H9 (cell line): Measurements from ENCODE around the gene OS9. TPM values are rescaled to one million over a fixed set of nuclear protein-coding genes. Genes with fewer than 3 reads are reported as not detected.

Experiments used
- DNase-seq: peaks from one replicate; pipeline ENCODE4 v3.0.0-alpha.2; 2017
- H2AFZ ChIP-seq: one replicate; pipeline ENCODE4 v1.6.1; 2013; ENCODE audit warnings: mild to moderate bottlenecking, low read length, control low read depth, moderate library complexity
- H2AK5ac ChIP-seq: 2 replicates; pipeline ENCODE4 v1.6.1; 2013; ENCODE audit warnings: low read length, control low read depth, mixed read lengths; ENCODE audit not compliant: insufficient read length
- H2BK120ac ChIP-seq: one replicate; pipeline ENCODE4 v1.6.1; 2013; ENCODE audit warnings: low read depth, mild to moderate bottlenecking, low read length, control low read depth, inconsistent platforms; ENCODE audit not compliant: poor library complexity, severe bottlenecking
- H2BK12ac ChIP-seq: 2 replicates; pipeline ENCODE4 v1.6.1; 2013; ENCODE audit warnings: low read length, control low read depth, mixed read lengths, low read depth; ENCODE audit not compliant: insufficient read length
- H2BK15ac ChIP-seq: 2 replicates; pipeline ENCODE4 v1.6.1; 2013; ENCODE audit warnings: low read depth, low read length, control low read depth
- H2BK20ac ChIP-seq: one replicate; pipeline ENCODE4 v1.6.1; 2013; ENCODE audit warnings: low read depth, mild to moderate bottlenecking, low read length, control low read depth, inconsistent platforms; ENCODE audit not compliant: poor library complexity, severe bottlenecking
- H2BK5ac ChIP-seq: 2 replicates; pipeline ENCODE4 v1.6.1; 2013; ENCODE audit warnings: low read length, control low read depth, mixed read lengths; ENCODE audit not compliant: insufficient read length
- H3K14ac ChIP-seq: 2 replicates; pipeline ENCODE4 v1.6.1; 2013; ENCODE audit warnings: low read length, control low read depth; ENCODE audit not compliant: insufficient read depth
- H3K18ac ChIP-seq: 2 replicates; pipeline ENCODE4 v1.6.1; 2013; ENCODE audit warnings: low read depth, mild to moderate bottlenecking, mixed read lengths, low read length, control low read depth; ENCODE audit not compliant: insufficient read length
- H3K23ac ChIP-seq: 2 replicates; pipeline ENCODE4 v1.6.1; 2013; ENCODE audit warnings: low read length, control low read depth, mixed read lengths, low read depth; ENCODE audit not compliant: insufficient read length
- H3K23me2 ChIP-seq: 2 replicates; pipeline ENCODE4 v1.6.1; 2013; ENCODE audit warnings: low read depth, mild to moderate bottlenecking, mixed read lengths, low read length, control low read depth; ENCODE audit not compliant: insufficient read length, poor library complexity, severe bottlenecking
- H3K27ac ChIP-seq: 2 replicates; pipeline ENCODE4 v1.5.1; 2013; ENCODE audit warnings: low read length, control low read depth, mixed read lengths, low read depth; ENCODE audit not compliant: insufficient read length
- H3K27me3 ChIP-seq: 2 replicates; pipeline ENCODE4 v1.6.1; 2013; ENCODE audit warnings: low read length, control low read depth, inconsistent platforms; ENCODE audit not compliant: insufficient read depth
- H3K4ac ChIP-seq: 2 replicates; pipeline ENCODE4 v1.6.1; 2013; ENCODE audit warnings: low read depth, mild to moderate bottlenecking, control low read depth, inconsistent platforms, low read length, moderate library complexity
- H3K4me1 ChIP-seq: 2 replicates; pipeline ENCODE4 v1.6.1; 2013; ENCODE audit warnings: low read length, control low read depth, inconsistent platforms; ENCODE audit not compliant: insufficient read depth
- H3K4me2 ChIP-seq: 2 replicates; pipeline ENCODE4 v1.6.1; 2013; ENCODE audit warnings: low read length, control low read depth, mixed read lengths; ENCODE audit not compliant: insufficient read length, insufficient read depth
- H3K56ac ChIP-seq: 2 replicates; pipeline ENCODE4 v1.6.1; 2013; ENCODE audit warnings: low read depth, mild to moderate bottlenecking, mixed read lengths, low read length, control low read depth; ENCODE audit not compliant: insufficient read length
- H3K79me1 ChIP-seq: 2 replicates; pipeline ENCODE4 v1.6.1; 2013; ENCODE audit warnings: low read depth, mild to moderate bottlenecking, moderate library complexity, low read length, control low read depth, inconsistent platforms; ENCODE audit not compliant: insufficient read depth, poor library complexity, severe bottlenecking
- H3K79me2 ChIP-seq: 2 replicates; pipeline ENCODE4 v1.6.1; 2013; ENCODE audit warnings: low read length, control low read depth, inconsistent platforms; ENCODE audit not compliant: insufficient read depth
- H3K9ac ChIP-seq: 2 replicates; pipeline ENCODE4 v1.6.1; 2013; ENCODE audit warnings: low read length, control low read depth, mixed read lengths; ENCODE audit not compliant: insufficient read length; ENCODE audit errors: extremely low read depth
- H3K9me3 ChIP-seq: one replicate; pipeline ENCODE4 v1.6.1; 2013; ENCODE audit warnings: low read depth, low read length, inconsistent platforms; ENCODE audit not compliant: control insufficient read depth
- H3T11ph ChIP-seq: one replicate; pipeline ENCODE4 v1.6.1; 2013; ENCODE audit warnings: mild to moderate bottlenecking, low read length, control low read depth, inconsistent platforms
- H4K20me1 ChIP-seq: one replicate; pipeline ENCODE4 v1.6.1; 2013; ENCODE audit not compliant: control insufficient read depth, insufficient read length, insufficient read depth
- H4K5ac ChIP-seq: 2 replicates; pipeline ENCODE4 v1.6.1; 2013; ENCODE audit warnings: low read depth, mild to moderate bottlenecking, mixed read lengths, low read length, control low read depth; ENCODE audit not compliant: insufficient read length
- H4K8ac ChIP-seq: replicated peaks from 2 replicates; pipeline ENCODE4 v1.6.1; 2013; ENCODE audit warnings: low read length, control low read depth, mixed read lengths, low read depth; ENCODE audit not compliant: insufficient read length
- H4K91ac ChIP-seq: 2 replicates; pipeline ENCODE4 v1.6.1; 2013; ENCODE audit warnings: low read depth, mild to moderate bottlenecking, moderate library complexity, mixed read lengths, low read length, control low read depth; ENCODE audit not compliant: insufficient read length
- H3K27ac Mint-ChIP-seq, 3 experiments: 2 replicates in 2 of 3; 3 replicates in 1 of 3; pipeline ENCODE4 v1.8.0; 2020 to 2021; ENCODE audit warnings: mixed read lengths in 3 of 3, mild to moderate bottlenecking in 1 of 3, moderate library complexity in 1 of 3
- H3K27me3 Mint-ChIP-seq: 2 replicates; pipeline ENCODE4 v1.8.0; 2021; ENCODE audit warnings: low read depth, mild to moderate bottlenecking, moderate library complexity, mixed read lengths
- H3K36me3 Mint-ChIP-seq, 3 experiments: 2 replicates in 2 of 3; 3 replicates in 1 of 3; pipeline ENCODE4 v1.8.0; 2020 to 2021; ENCODE audit warnings: low read depth in 3 of 3, mixed read lengths in 3 of 3; ENCODE audit not compliant: insufficient read depth in 1 of 3
- H3K4me1 Mint-ChIP-seq, 2 experiments: 2 replicates each; pipeline ENCODE4 v1.8.0; 2020; ENCODE audit warnings: mixed read lengths in 2 of 2
- H3K4me3 Mint-ChIP-seq, 2 experiments: 2 replicates in 1 of 2; 3 replicates in 1 of 2; pipeline ENCODE4 v1.8.0; 2020 to 2021; ENCODE audit warnings: mild to moderate bottlenecking in 2 of 2, mixed read lengths in 2 of 2, moderate library complexity in 1 of 2
- H3K9me3 Mint-ChIP-seq, 2 experiments: 2 replicates in 1 of 2; 3 replicates in 1 of 2; pipeline ENCODE4 v1.8.0; 2020; ENCODE audit warnings: mild to moderate bottlenecking in 2 of 2, mixed read lengths in 2 of 2, moderate library complexity in 1 of 2
- WGBS: extraction: QIAGEN DNeasy Blood & Tissue Kit; methylation state at CpG from one replicate; pipeline ENCODE4 v1.1.7; 2013; ENCODE audit warnings: missing lambda C conversion rate, low lambda C conversion rate, mixed read lengths; ENCODE audit not compliant: insufficient read length; ENCODE audit errors: extremely low coverage; 5-methylcytosine and 5-hydroxymethylcytosine counted together
- total RNA-seq: library from RNA; stranded (reverse); gene quantifications from 2 replicates; pipeline ENCODE4 v1.2.1, GENCODE V29; 2021
- TF ChIP-seq, protein P1 (sequence below): fragments of 200-600 bp; sonication (generic); conservative IDR thresholded peaks from 3 replicates; pipeline ENCODE4 v1.8.0; 2021; ENCODE audit warnings: antibody characterized with exemption, mild to moderate bottlenecking

The OS9 gene
- total RNA-seq, 1 experiment from 2014 or later, result 112 TPM

DNA sequence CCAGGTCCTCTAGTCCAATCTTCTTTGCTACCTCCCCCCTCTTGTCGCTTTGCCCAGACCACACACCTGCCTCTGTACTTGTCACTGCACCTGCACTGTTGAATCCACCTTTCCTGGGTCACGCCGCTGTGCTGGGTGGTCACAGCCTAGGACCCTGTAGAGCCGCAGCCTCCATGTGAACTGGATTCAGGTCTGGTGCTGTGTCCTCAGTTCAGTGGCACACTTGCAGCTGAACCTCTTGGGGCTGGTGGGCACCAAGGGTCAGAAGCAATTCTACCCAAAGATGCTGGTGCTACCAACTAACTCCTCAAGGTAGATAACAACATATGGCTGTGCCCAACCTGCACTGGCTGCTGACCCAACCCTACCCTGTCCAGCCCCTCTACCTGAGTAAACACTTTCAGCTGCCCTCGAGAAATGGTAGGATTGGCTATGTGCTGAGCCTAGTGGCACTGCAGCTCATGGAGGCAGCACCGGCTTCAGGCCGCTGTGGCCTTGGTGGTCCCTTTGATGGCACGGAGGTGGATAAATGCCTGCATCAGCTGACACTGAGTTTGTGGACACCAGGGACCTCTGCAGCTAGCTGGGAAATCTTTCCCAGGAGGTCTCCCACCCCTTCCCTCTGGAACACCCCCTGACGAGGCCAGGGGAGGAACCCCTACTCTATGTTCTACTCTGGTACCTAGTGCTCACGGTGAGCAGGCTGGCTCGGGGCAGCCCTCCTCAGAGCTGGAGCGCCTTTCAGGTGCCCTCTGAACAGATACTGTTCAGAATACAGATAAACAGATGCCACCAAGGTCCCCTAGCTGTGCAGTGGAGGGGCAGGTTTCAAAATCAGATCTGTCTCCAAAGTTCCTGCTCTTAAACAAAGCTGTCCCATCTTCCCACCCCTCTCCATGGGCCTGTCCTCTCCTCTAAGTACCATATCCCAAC lies 30.3 kb downstream of the OS9 start:
- Histone ChIP-seq H2BK20ac (no peak overlapping the region), H3K27ac (no peak overlapping the region), H2AK5ac (no peak overlapping the region), H4K8ac (no peak overlapping the region), H3K79me2 (no peaks in the 10 kb centered on the region), H3K4ac (no peak overlapping the region), H4K20me1 (no peaks in the 10 kb centered on the region), H4K5ac (no peak overlapping the region), H2AFZ (no peak overlapping the region), H3K79me1 (no peaks in the 10 kb centered on the region), H4K91ac (no peak overlapping the region), H3K9ac (no peak overlapping the region), H3K23ac (no peak overlapping the region), H3K27me3 (peaks cover 19% of the 10 kb centered on the region; the same call in 1 of the 2 replicates), H2BK120ac (no peak overlapping the region), H3K23me2 (peaks cover 14% of the 10 kb centered on the region), H3K4me1 (no peaks in the 10 kb centered on the region; the same call in 1 of the 2 replicates), H3K18ac (no peak overlapping the region), H2BK12ac (no peak overlapping the region), H3T11ph (no peak overlapping the region), H2BK15ac (no peak overlapping the region), H3K4me2 (no peak overlapping the region), H2BK5ac (no peak overlapping the region), H3K14ac (no peak overlapping the region; the same call in 1 of the 2 replicates), H3K56ac (no peak overlapping the region), H3K9me3 (no peaks in the 10 kb centered on the region)
- no CpG with 5 or more reads among the region's 12 CpGs for WGBS
- peaks cover 12 to 17% of the 10 kb centered on the region in 2 experiments for H3K4me1 Mint-ChIP-seq
- no peaks in the 10 kb centered on the region; a peak in 1 of 5 replicates for H3K9me3 Mint-ChIP-seq
- DNase-seq, result no peak
- H3K36me3 Mint-ChIP-seq, result peaks cover 6 to 22% (median 9%) of the 10 kb centered on the region in 3 experiments
- TF ChIP-seq, protein P1, sequence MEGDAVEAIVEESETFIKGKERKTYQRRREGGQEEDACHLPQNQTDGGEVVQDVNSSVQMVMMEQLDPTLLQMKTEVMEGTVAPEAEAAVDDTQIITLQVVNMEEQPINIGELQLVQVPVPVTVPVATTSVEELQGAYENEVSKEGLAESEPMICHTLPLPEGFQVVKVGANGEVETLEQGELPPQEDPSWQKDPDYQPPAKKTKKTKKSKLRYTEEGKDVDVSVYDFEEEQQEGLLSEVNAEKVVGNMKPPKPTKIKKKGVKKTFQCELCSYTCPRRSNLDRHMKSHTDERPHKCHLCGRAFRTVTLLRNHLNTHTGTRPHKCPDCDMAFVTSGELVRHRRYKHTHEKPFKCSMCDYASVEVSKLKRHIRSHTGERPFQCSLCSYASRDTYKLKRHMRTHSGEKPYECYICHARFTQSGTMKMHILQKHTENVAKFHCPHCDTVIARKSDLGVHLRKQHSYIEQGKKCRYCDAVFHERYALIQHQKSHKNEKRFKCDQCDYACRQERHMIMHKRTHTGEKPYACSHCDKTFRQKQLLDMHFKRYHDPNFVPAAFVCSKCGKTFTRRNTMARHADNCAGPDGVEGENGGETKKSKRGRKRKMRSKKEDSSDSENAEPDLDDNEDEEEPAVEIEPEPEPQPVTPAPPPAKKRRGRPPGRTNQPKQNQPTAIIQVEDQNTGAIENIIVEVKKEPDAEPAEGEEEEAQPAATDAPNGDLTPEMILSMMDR, result no peak
- H3K27me3 Mint-ChIP-seq, result peaks cover 60% of the 10 kb centered on the region
- H3K27ac Mint-ChIP-seq, result no peak overlapping the region
- H3K4me3 Mint-ChIP-seq, result no peak overlapping the region; a peak in 1 of 5 replicates
